HS-27A (cell line): ENCODE data around the gene CNDP1.
"Not testable (repeated sequence)": the region's sequence is repeated elsewhere in the genome, so short reads cannot be mapped to it uniquely, and the experiment has no call there.

ENCODE experiments used
- DNase-seq: peaks from one replicate; pipeline ENCODE4 v3.0.0-alpha.2; 2012; ENCODE audit warnings: low read depth, missing footprints

CNDP1 gene

GRCh38 chr18:74521068-74521725, 13.1 kb upstream of the CNDP1 start:
- no peak for DNase-seq

GRCh38 chr18:74522635-74523548, 11.4 kb upstream of the CNDP1 start:
- no peak for DNase-seq

GRCh38 chr18:74524097-74524496, 10.2 kb upstream of the CNDP1 start:
- no peak for DNase-seq

GRCh38 chr18:74524915-74525314, 9.4 kb upstream of the CNDP1 start:
- not testable (repeated sequence) for DNase-seq

- DNase-seq, result no peak
These were observed 8.6 kb upstream of the CNDP1 start for GRCh38 chr18:74525741-74526140.

GRCh38 chr18:74526488-74526887, 7.8 kb upstream of the CNDP1 start:
- no peak for DNase-seq

- no peak for DNase-seq
These were observed 5.8 kb upstream of the CNDP1 start for GRCh38 chr18:74528478-74528877.

GRCh38 chr18:74528913-74529312, 5.4 kb upstream of the CNDP1 start:
- no peak for DNase-seq

GRCh38 chr18:74529378-74529777, 4.9 kb upstream of the CNDP1 start:
- no peak for DNase-seq

- DNase-seq, result no peak
These were observed 4.3 kb upstream of the CNDP1 start for GRCh38 chr18:74529811-74530583.

GRCh38 chr18:74530584-74530862, 3.8 kb upstream of the CNDP1 start:
- no peak for DNase-seq

- DNase-seq, result no peak
These were observed 3.3 kb upstream of the CNDP1 start for GRCh38 chr18:74531043-74531442.

GRCh38 chr18:74532511-74533025, 1.7 kb upstream of the CNDP1 start:
- no peak for DNase-seq

GRCh38 chr18:74533666-74534065, 634 bp upstream of the CNDP1 start:
- no peak for DNase-seq

GRCh38 chr18:74534981-74535649, 815 bp downstream of the CNDP1 start:
- no peak for DNase-seq

GRCh38 chr18:74539289-74539688, 5.0 kb downstream of the CNDP1 start:
- DNase-seq, result no peak

- no peak for DNase-seq
These were observed 6.5 kb downstream of the CNDP1 start for GRCh38 chr18:74540652-74541421.

GRCh38 chr18:74541703-74542555, 7.6 kb downstream of the CNDP1 start:
- no peak for DNase-seq

GRCh38 chr18:74544898-74545297, 10.6 kb downstream of the CNDP1 start:
- DNase-seq, result no peak

- no peak for DNase-seq
These were observed 11.7 kb downstream of the CNDP1 start for GRCh38 chr18:74546007-74546406.
